GM23338 (cell line): ENCODE data around the gene CNTNAP5. TPM values are rescaled to one million over a fixed set of nuclear protein-coding genes. Genes with fewer than 3 reads are reported as not detected.

ENCODE experiments used
- ATAC-seq: fragments of 200-7000 bp; cut with Tn5 transposase; 3 replicates; pipeline ENCODE4 v1.9.1; 2020
- DNase-seq: peaks from one replicate; pipeline ENCODE4 v3.0.0-alpha.2; 2015; ENCODE audit warnings: low spot score
- H2AFZ ChIP-seq: fragments of 200-600 bp; sonication (generic); 2 replicates; pipeline ENCODE4 v1.8.0; 2016; ENCODE audit warnings: antibody characterized with exemption, mild to moderate bottlenecking, moderate library complexity
- H3F3A ChIP-seq: fragments of 200-600 bp; sonication (generic); replicated peaks from 2 replicates; pipeline ENCODE4 v1.8.0; 2017; ENCODE audit warnings: antibody characterized with exemption, mixed run types, low read depth
- H3K27ac ChIP-seq: fragments of 200-600 bp; sonication (generic); 2 replicates; pipeline ENCODE4 v1.6.1; 2016; ENCODE audit warnings: low read depth
- H3K27me3 ChIP-seq: fragments of 200-600 bp; sonication (generic); 2 replicates; pipeline ENCODE4 v1.8.0; 2016; ENCODE audit warnings: mild to moderate bottlenecking, mixed run types, moderate library complexity; ENCODE audit not compliant: insufficient read depth
- H3K36me3 ChIP-seq: fragments of 200-600 bp; sonication (generic); 2 replicates; pipeline ENCODE4 v1.8.0; 2016; ENCODE audit warnings: mild to moderate bottlenecking; ENCODE audit not compliant: insufficient read depth
- H3K4me1 ChIP-seq: fragments of 200-600 bp; sonication (generic); 2 replicates; pipeline ENCODE4 v1.8.0; 2016; ENCODE audit warnings: mild to moderate bottlenecking, moderate library complexity; ENCODE audit not compliant: insufficient read depth
- H3K4me2 ChIP-seq: fragments of 200-600 bp; sonication (generic); 2 replicates; pipeline ENCODE4 v1.7.1; 2017; ENCODE audit warnings: mixed run types
- H3K4me3 ChIP-seq: fragments of 200-600 bp; sonication (generic); 2 replicates; pipeline ENCODE4 v1.6.1; 2016; ENCODE audit warnings: mixed run types
- H3K79me2 ChIP-seq: fragments of 200-600 bp; sonication (generic); replicated peaks from 2 replicates; pipeline ENCODE4 v1.8.0; 2017; ENCODE audit warnings: mild to moderate bottlenecking; ENCODE audit not compliant: insufficient read depth
- H3K9me2 ChIP-seq: fragments of 200-600 bp; sonication (generic); 2 replicates; pipeline ENCODE4 v1.8.0; 2017; ENCODE audit not compliant: insufficient read depth
- H4K20me1 ChIP-seq: fragments of 200-600 bp; sonication (generic); replicated peaks from 2 replicates; pipeline ENCODE4 v1.8.0; 2017; ENCODE audit warnings: mild to moderate bottlenecking; ENCODE audit not compliant: insufficient read depth
- H3K27ac Mint-ChIP-seq: 2 replicates; pipeline ENCODE4 v1.8.0; 2020; ENCODE audit warnings: inconsistent platforms, mild to moderate bottlenecking, moderate library complexity, mixed read lengths
- H3K27me3 Mint-ChIP-seq: 3 replicates; pipeline ENCODE4 v1.8.0; 2022; ENCODE audit warnings: low read depth, mild to moderate bottlenecking, moderate library complexity, mixed read lengths, inconsistent platforms; ENCODE audit not compliant: insufficient read depth, poor library complexity
- H3K36me3 Mint-ChIP-seq: 3 replicates; pipeline ENCODE4 v1.8.0; 2021; ENCODE audit warnings: low read depth, mild to moderate bottlenecking, inconsistent platforms, moderate library complexity, mixed read lengths
- H3K4me1 Mint-ChIP-seq: 3 replicates; pipeline ENCODE4 v1.8.0; 2020; ENCODE audit warnings: mild to moderate bottlenecking, inconsistent platforms, mixed read lengths
- H3K4me3 Mint-ChIP-seq: 3 replicates; pipeline ENCODE4 v1.8.0; 2021; ENCODE audit warnings: moderate library complexity, mild to moderate bottlenecking, inconsistent platforms, mixed read lengths
- H3K9me3 Mint-ChIP-seq: 3 replicates; pipeline ENCODE4 v1.8.0; 2020; ENCODE audit warnings: moderate library complexity, mild to moderate bottlenecking, inconsistent platforms, mixed read lengths
- CTCF ChIP-seq, 2 experiments: fragments of 200-600 bp in 1 of 2; sonication (generic) in 1 of 2; conservative IDR thresholded peaks; 2 replicates each; pipeline versions ENCODE4 v1.5.1 to v1.6.1; 2016 to 2017; ENCODE audit warnings: antibody characterized with exemption in 2 of 2, low read depth in 2 of 2, mild to moderate bottlenecking in 2 of 2, moderate library complexity in 1 of 2
- ETS1 ChIP-seq: IDR thresholded peaks from 2 replicates; pipeline ENCODE4 v1.6.1; 2016; ENCODE audit warnings: antibody characterized with exemption
- EZH2phosphoT487 ChIP-seq: fragments of 200-600 bp; sonication (generic); IDR thresholded peaks from one replicate; pipeline ENCODE4 v1.8.1; 2018; ENCODE audit warnings: antibody characterized with exemption; ENCODE audit not compliant: unreplicated experiment
- JUNB ChIP-seq: IDR thresholded peaks from one replicate; pipeline ENCODE4 v1.6.1; 2016; ENCODE audit warnings: antibody characterized with exemption; ENCODE audit not compliant: unreplicated experiment
- REST ChIP-seq: IDR thresholded peaks from one replicate; pipeline ENCODE4 v1.6.1; 2018; ENCODE audit warnings: antibody characterized with exemption; ENCODE audit not compliant: unreplicated experiment
- STAT1 ChIP-seq: IDR thresholded peaks from one replicate; pipeline ENCODE4 v1.6.1; 2016; ENCODE audit warnings: antibody characterized with exemption; ENCODE audit not compliant: unreplicated experiment
- ZNF331 ChIP-seq: fragments of 250-450 bp; sonication (Bioruptor Pico); IDR thresholded peaks from 2 replicates; pipeline ENCODE4 v1.5.0; 2020; ENCODE audit warnings: low read depth, mild to moderate bottlenecking, moderate library complexity
- ZNF462 ChIP-seq: fragments of 250-450 bp; sonication (Bioruptor Pico); IDR thresholded peaks from 2 replicates; pipeline ENCODE4 v1.5.0; 2020; ENCODE audit warnings: mild to moderate bottlenecking, moderate library complexity
- polyA plus RNA-seq: library from polyadenylated mRNA; unstranded; fragments of >200 nt; fragmentation: Nextera tagmentation; extraction: Ambion mirVana; gene quantifications from 2 replicates; pipeline ENCODE4 v1.2.1, GENCODE V29; 2016
- total RNA-seq: library from RNA; depleted of rRNA; stranded (reverse); fragments of >200 nt; shearing (Covaris generic); gene quantifications from 2 replicates; pipeline ENCODE4 v1.2.3, GENCODE V29; 2014

The CNTNAP5 gene
- total and polyA plus RNA-seq, 2 experiments from 2014 or later, result 0.49 to 0.50 TPM

GRCh38 chr2:124301915-124302314, 276.8 kb downstream of the CNTNAP5 start:
- peaks cover 3% of the 10 kb centered on the region; the same call in 1 of the 3 replicates for H3K9me3 Mint-ChIP-seq
- H3K4me3 Mint-ChIP-seq, result no peak overlapping the region
- H2AFZ ChIP-seq, result no peak overlapping the region
- no peaks in the 10 kb centered on the region for H4K20me1 ChIP-seq
- ATAC-seq (no peak), DNase-seq (no peak)
- no peaks in the 10 kb centered on the region for H3K36me3 Mint-ChIP-seq
- H3K4me1 Mint-ChIP-seq, result no peaks in the 10 kb centered on the region
- H3K4me2 ChIP-seq, result no peak overlapping the region
- no peaks in the 10 kb centered on the region for H3K4me1 ChIP-seq
- H3K4me3 ChIP-seq, result no peak overlapping the region
- H3K27ac ChIP-seq, result no peak overlapping the region
- TF ChIP-seq CTCF (conservative IDR thresholded peaks at IDR 0.05; ENCODE audit: low read depth in 2 of 2) (no peak), ZNF331 (no peak)
- peaks cover 6% of the 10 kb centered on the region for H3K27me3 Mint-ChIP-seq
- no peaks in the 10 kb centered on the region for H3K79me2 ChIP-seq
- no peak overlapping the region for H3K27ac Mint-ChIP-seq
- H3F3A ChIP-seq, result no peaks in the 10 kb centered on the region
- no peaks in the 10 kb centered on the region for H3K27me3 ChIP-seq
- peaks cover 5% of the 10 kb centered on the region; the same call in 1 of the 2 replicates for H3K36me3 ChIP-seq
- no peaks in the 10 kb centered on the region for H3K9me2 ChIP-seq

GRCh38 chr2:124308319-124309062, 283.4 kb downstream of the CNTNAP5 start:
- no peaks in the 10 kb centered on the region for H3K27me3 Mint-ChIP-seq
- no peak overlapping the region for H2AFZ ChIP-seq
- no peak overlapping the region for H3K27ac ChIP-seq
- no peaks in the 10 kb centered on the region for H3K79me2 ChIP-seq
- no peaks in the 10 kb centered on the region for H4K20me1 ChIP-seq
- ATAC-seq, result no peak
- H3K27me3 ChIP-seq, result no peaks in the 10 kb centered on the region
- H3F3A ChIP-seq, result no peaks in the 10 kb centered on the region
- peaks cover 2% of the 10 kb centered on the region; the same call in 1 of the 3 replicates for H3K9me3 Mint-ChIP-seq
- no peaks in the 10 kb centered on the region for H3K4me1 Mint-ChIP-seq
- no peaks in the 10 kb centered on the region for H3K36me3 Mint-ChIP-seq
- DNase-seq, result no peak
- no peak overlapping the region for H3K27ac Mint-ChIP-seq
- H3K4me3 ChIP-seq, result no peak overlapping the region
- H3K36me3 ChIP-seq, result no peaks in the 10 kb centered on the region
- H3K4me1 ChIP-seq, result no peaks in the 10 kb centered on the region
- no peaks in the 10 kb centered on the region for H3K9me2 ChIP-seq
- H3K4me3 Mint-ChIP-seq, result no peak overlapping the region
- no peak overlapping the region for H3K4me2 ChIP-seq
- TF ChIP-seq EZH2phosphoT487 (no peak), ZNF331 (no peak), STAT1 (no peak), ETS1 (no peak), REST (no peak), ZNF462 (CRISPR knock-in tag) (no peak), JUNB (no peak)
